Midbrain (tissue), 1 donor: Measurements from ENCODE around the gene PRKACA.
A peak's percentile ranks its signal among the peaks of the same experiment; 100 is the strongest.

ENCODE experiments used
- DNase-seq: peaks from one replicate; lab custom pipeline; 2025; lab: John Stamatoyannopoulos, UW

PRKACA gene

GRCh38 chr19:14093117-14093823 lies 24.3 kb downstream of the PRKACA start:
- no peak for DNase-seq

- DNase-seq = no peak
Measured at GRCh38 chr19:14091813-14092462, 25.6 kb downstream of the PRKACA start.

- peak; percentile 73 for DNase-seq
Measured at GRCh38 chr19:14091081-14091812, 26.3 kb downstream of the PRKACA start.

GRCh38 chr19:14090509-14091080 lies 27.0 kb downstream of the PRKACA start, which contains the start of gene SAMD1:
Gene SAMD1, minus strand, starts transcription at chr19:14090751.
- DNase-seq = peak; percentile 85

- no peak for DNase-seq
Measured at GRCh38 chr19:14089662-14090508, 27.7 kb downstream of the PRKACA start.

GRCh38 chr19:14089412-14089661 lies 28.2 kb downstream of the PRKACA start:
- no peak for DNase-seq

GRCh38 chr19:14088634-14089411 lies 28.7 kb downstream of the PRKACA start:
- DNase-seq = no peak

GRCh38 chr19:14086098-14086497 lies 31.5 kb downstream of the PRKACA start:
- DNase-seq = no peak

GRCh38 chr19:14085309-14085995 lies 32.1 kb downstream of the PRKACA start, which contains the start of gene C19orf67:
Gene C19orf67, minus strand, starts transcription at chr19:14085783. Its CDS starts 156 bp downstream, at chr19:14085627.
- no peak for DNase-seq

- DNase-seq = no peak
Measured at GRCh38 chr19:14082675-14082960, 34.9 kb downstream of the PRKACA start.

GRCh38 chr19:14081797-14082674 lies 35.5 kb downstream of the PRKACA start:
- DNase-seq = no peak

GRCh38 chr19:14080887-14081796 lies 36.4 kb downstream of the PRKACA start:
- DNase-seq = peak; percentile 100

GRCh38 chr19:14078411-14078810 lies 39.2 kb downstream of the PRKACA start:
- DNase-seq = no peak

GRCh38 chr19:14073925-14074838 lies 43.4 kb downstream of the PRKACA start:
- DNase-seq = peak; percentile 39

- peak; percentile 83 for DNase-seq
Measured at GRCh38 chr19:14073261-14073924, 44.2 kb downstream of the PRKACA start.

- no peak for DNase-seq
Measured at GRCh38 chr19:14072535-14073260, 44.9 kb downstream of the PRKACA start, which contains the start of gene MISP3. Gene MISP3, plus strand, starts transcription at chr19:14072786. Its CDS starts 524 bp downstream, at chr19:14073310.
